ENCODE results near the gene TBC1D24. TPM values are rescaled to one million over a fixed set of nuclear protein-coding genes. Genes with fewer than 3 reads are reported as not detected.

Gene TBC1D24
- polyA plus RNA-seq, 3 donors, result 0.76 to 5.9 (median 2.1) TPM

- TF ChIP-seq CTCF (IDR thresholded peaks at IDR 0.05), result no peak
- peaks cover 81% of the 10 kb centered on the region for H4K20me1 ChIP-seq (ENCODE audit: insufficient read depth, low read length)
- H3K9ac ChIP-seq (ENCODE audit: insufficient read depth, low read length, poor library complexity, severe bottlenecking), result peak overlapping the region; percentile 98
- Mint-ChIP-seq H3K27me3 (ENCODE audit: low read depth in 3 of 3) (peaks cover 0 to 4% (median 0%) of the 10 kb centered on the region in 3 donors), H3K27ac (peak overlapping the region; percentile 99 to 100 (median 99)), H3K4me3 (peak overlapping the region; percentile 98 to 99), H3K9me3 (peaks cover 0 to 4% (median 0%) of the 10 kb centered on the region in 7 donors), H3K36me3 (peaks cover 39 to 62% of the 10 kb centered on the region in 2 donors), H3K4me1 (peaks cover 62% of the 10 kb centered on the region)
- H3K36me3 ChIP-seq (replicated peaks in 1 of 2; ENCODE audit: control insufficient read depth in 1 of 2, insufficient read depth in 2 of 2, low read length in 2 of 2), result peaks cover 19 to 20% of the 10 kb centered on the region in 2 donors
- WGBS (ENCODE audit: insufficient coverage), result 74% methylated on average over 5 of the region's 12 CpGs
- peak overlapping the region; percentile 96 for H3K27ac ChIP-seq (ENCODE audit: low read depth in 1 of 2, low read length in 2 of 2)
- peaks cover 61 to 65% of the 10 kb centered on the region in 2 donors for H3K4me1 ChIP-seq (ENCODE audit: control insufficient read depth in 1 of 2, insufficient read depth in 2 of 2, low read length in 2 of 2)
- H2AFZ ChIP-seq (ENCODE audit: insufficient read depth, low read depth, low read length, poor library complexity, severe bottlenecking), result no peak overlapping the region
- H3K4me2 ChIP-seq (replicated peaks; ENCODE audit: extremely low read depth, low read length, poor library complexity, severe bottlenecking), result peak overlapping the region; percentile 99
- H3K27me3 ChIP-seq (ENCODE audit: control insufficient read depth in 2 of 2, insufficient read depth in 2 of 2, low read length in 2 of 2), result no peaks in the 10 kb centered on the region
- peak overlapping the region in 1 of 3 experiments; percentile 100 for H3K4me3 ChIP-seq (replicated peaks in 1 of 3; ENCODE audit: low read depth in 2 of 3, low read length in 3 of 3)
- H3K9me3 ChIP-seq (replicated peaks in 1 of 2; ENCODE audit: control insufficient read depth in 1 of 2, insufficient read depth in 1 of 2, low read length in 2 of 2), result no peaks in the 10 kb centered on the region
- intact Hi-C loops (cut with micrococcal nuclease), result loop anchor here in 1 of 2 donors (2.0 kb wide), 1 partner anchor 23 kb away; no protein-coding TSS in a partner anchor
- H3K79me2 ChIP-seq (ENCODE audit: insufficient read depth, low read length), result peaks cover 81% of the 10 kb centered on the region
- DNase-seq, result no peak
These were observed 43.2 kb downstream of the TBC1D24 start for GRCh38 chr16:2517954-2518605.

GRCh38 chr16:2518823-2519710, 44.1 kb downstream of the TBC1D24 start:
- peak overlapping the region; percentile 96 for H3K27ac ChIP-seq (ENCODE audit: low read depth in 1 of 2, low read length in 2 of 2)
- 82% methylated on average over 36 of the region's 39 CpGs for WGBS (ENCODE audit: insufficient coverage)

More at GRCh38 chr16:2518823-2519710, 44.1 kb downstream of the TBC1D24 start:
- peaks cover 57 to 61% of the 10 kb centered on the region in 2 donors for H3K4me1 ChIP-seq (ENCODE audit: control insufficient read depth in 1 of 2, insufficient read depth in 2 of 2, low read length in 2 of 2)
- H3K4me2 ChIP-seq (replicated peaks; ENCODE audit: extremely low read depth, low read length, poor library complexity, severe bottlenecking), result peak overlapping the region; percentile 99
- H3K27me3 Mint-ChIP-seq (ENCODE audit: low read depth in 3 of 3), result peaks cover 0 to 4% (median 0%) of the 10 kb centered on the region in 3 donors
- H3K4me3 Mint-ChIP-seq, result peak overlapping the region; percentile 75 to 99
- peaks cover 58% of the 10 kb centered on the region for H3K4me1 Mint-ChIP-seq
- peak overlapping the region; percentile 98 for H3K9ac ChIP-seq (ENCODE audit: insufficient read depth, low read length, poor library complexity, severe bottlenecking)
- intact Hi-C loops (cut with micrococcal nuclease), result loop anchor here in 1 of 2 donors (2.0 kb wide), 1 partner anchor 22 kb away; no protein-coding TSS in a partner anchor
- H3K4me3 ChIP-seq (replicated peaks in 1 of 3; ENCODE audit: low read depth in 2 of 3, low read length in 3 of 3), result peak overlapping the region in 1 of 3 experiments; percentile 100
- peak overlapping the region; percentile 96 to 100 (median 99) for H3K27ac Mint-ChIP-seq
- no peak overlapping the region for H2AFZ ChIP-seq (ENCODE audit: insufficient read depth, low read depth, low read length, poor library complexity, severe bottlenecking)
- peaks cover 0 to 4% (median 0%) of the 10 kb centered on the region in 7 donors for H3K9me3 Mint-ChIP-seq
- peaks cover 91% of the 10 kb centered on the region for H4K20me1 ChIP-seq (ENCODE audit: insufficient read depth, low read length)
- peaks cover 49 to 71% of the 10 kb centered on the region in 2 donors for H3K36me3 Mint-ChIP-seq
- H3K79me2 ChIP-seq (ENCODE audit: insufficient read depth, low read length), result peaks cover 82% of the 10 kb centered on the region
- DNase-seq, result peak in 1 of 3 donors; percentile 3
- H3K36me3 ChIP-seq (replicated peaks in 1 of 2; ENCODE audit: control insufficient read depth in 1 of 2, insufficient read depth in 2 of 2, low read length in 2 of 2), result peaks cover 29 to 30% of the 10 kb centered on the region in 2 donors
- no peak for TF ChIP-seq CTCF (IDR thresholded peaks at IDR 0.05)
- no peaks in the 10 kb centered on the region for H3K9me3 ChIP-seq (replicated peaks in 1 of 2; ENCODE audit: control insufficient read depth in 1 of 2, insufficient read depth in 1 of 2, low read length in 2 of 2)
- H3K27me3 ChIP-seq (ENCODE audit: control insufficient read depth in 2 of 2, insufficient read depth in 2 of 2, low read length in 2 of 2), result no peaks in the 10 kb centered on the region
